SU-DHL-6 (cell line): Measurements from ENCODE around the gene GPR62.

Experiments used
- CTCF ChIP-seq: fragments of 200-600 bp; sonication (generic); IDR thresholded peaks from one replicate; pipeline ENCODE4 v1.5.1; 2017; ENCODE audit warnings: antibody characterized with exemption, mild to moderate bottlenecking, low read length, moderate library complexity; ENCODE audit not compliant: insufficient read depth, poor library complexity, severe bottlenecking
- EZH2phosphoT487 ChIP-seq: fragments of 200-600 bp; sonication (generic), shearing (Covaris generic); conservative IDR thresholded peaks from 2 replicates; pipeline ENCODE4 v1.6.1; 2018; ENCODE audit warnings: mild to moderate bottlenecking, antibody characterized with exemption, low read length, moderate library complexity, mixed read lengths

GRCh38 chr3:51944451-51945021 lies 10.6 kb upstream of the GPR62 start:
- TF ChIP-seq EZH2phosphoT487: no peak
- TF ChIP-seq CTCF: no peak
